ENCODE data around the gene RNASEL. TPM values are rescaled to one million over a fixed set of nuclear protein-coding genes. Genes with fewer than 3 reads are reported as not detected.

RNASEL gene
- total RNA-seq, 1 donor from 2014 or later, result 3.5 TPM

GRCh38 chr1:182565537-182565936 is 23.5 kb downstream of the RNASEL start:
- no peaks in the 10 kb centered on the region for H3K36me3 ChIP-seq
- no peaks in the 10 kb centered on the region for H3K4me1 ChIP-seq
- H3K27ac ChIP-seq (replicated peaks), result no peak overlapping the region
- H3K4me3 ChIP-seq, result no peak overlapping the region
- no peak for TF ChIP-seq CTCF (IDR thresholded peaks at IDR 0.05; ENCODE audit: borderline replicate concordance)
- no peaks in the 10 kb centered on the region for H3K9me3 ChIP-seq (replicated peaks)
- intact Hi-C loops (cut with micrococcal nuclease), result no loop called here
- DNase-seq, result no peak
- no peaks in the 10 kb centered on the region for H3K27me3 ChIP-seq (ENCODE audit: low read depth)

GRCh38 chr1:182564406-182565004 is 24.6 kb downstream of the RNASEL start:
- no peak for TF ChIP-seq CTCF (IDR thresholded peaks at IDR 0.05; ENCODE audit: borderline replicate concordance)
- no peak for DNase-seq
- Histone ChIP-seq H3K4me3 (no peak overlapping the region), H3K9me3 (replicated peaks) (no peaks in the 10 kb centered on the region), H3K4me1 (no peaks in the 10 kb centered on the region), H3K27ac (replicated peaks) (no peak overlapping the region), H3K27me3 (ENCODE audit: low read depth) (no peaks in the 10 kb centered on the region), H3K36me3 (no peaks in the 10 kb centered on the region)
- intact Hi-C loops (cut with micrococcal nuclease), result no loop called here

GRCh38 chr1:182563095-182563494 is 26.0 kb downstream of the RNASEL start:
- Histone ChIP-seq H3K27me3 (ENCODE audit: low read depth) (no peaks in the 10 kb centered on the region), H3K4me3 (no peak overlapping the region), H3K4me1 (no peaks in the 10 kb centered on the region), H3K9me3 (replicated peaks) (no peaks in the 10 kb centered on the region), H3K36me3 (no peaks in the 10 kb centered on the region), H3K27ac (replicated peaks) (no peak overlapping the region)
- TF ChIP-seq CTCF (IDR thresholded peaks at IDR 0.05; ENCODE audit: borderline replicate concordance), result no peak
- no peak for DNase-seq
- intact Hi-C loops (cut with micrococcal nuclease), result no loop called here

GRCh38 chr1:182561456-182561855 is 27.6 kb downstream of the RNASEL start:
- no peak for TF ChIP-seq CTCF (IDR thresholded peaks at IDR 0.05; ENCODE audit: borderline replicate concordance)
- DNase-seq, result no peak

GRCh38 chr1:182560392-182560984 is 28.6 kb downstream of the RNASEL start:
- H3K27me3 ChIP-seq (ENCODE audit: low read depth), result no peaks in the 10 kb centered on the region
- no peaks in the 10 kb centered on the region for H3K36me3 ChIP-seq
- intact Hi-C loops (cut with micrococcal nuclease), result no loop called here
- no peak overlapping the region for H3K27ac ChIP-seq (replicated peaks)
- no peak for DNase-seq
- TF ChIP-seq CTCF (IDR thresholded peaks at IDR 0.05; ENCODE audit: borderline replicate concordance), result no peak
- H3K4me1 ChIP-seq, result no peaks in the 10 kb centered on the region
- H3K4me3 ChIP-seq, result no peak overlapping the region
- H3K9me3 ChIP-seq (replicated peaks), result no peaks in the 10 kb centered on the region

More at GRCh38 chr1:182561456-182561855, 27.6 kb downstream of the RNASEL start:
- no peaks in the 10 kb centered on the region for H3K36me3 ChIP-seq
- no peak overlapping the region for H3K27ac ChIP-seq (replicated peaks)
- H3K9me3 ChIP-seq (replicated peaks), result no peaks in the 10 kb centered on the region
- no peaks in the 10 kb centered on the region for H3K27me3 ChIP-seq (ENCODE audit: low read depth)
- intact Hi-C loops (cut with micrococcal nuclease), result no loop called here
- H3K4me1 ChIP-seq, result no peaks in the 10 kb centered on the region
- H3K4me3 ChIP-seq, result no peak overlapping the region

All from left ventricle myocardium inferior (tissue), 1 donor.